Keratinocyte (primary cell): ENCODE data around the gene PTPRN2.

ENCODE experiments used
- CTCF ChIP-seq, 3 experiments: IDR thresholded peaks in 1 of 3; conservative IDR thresholded peaks in 1 of 3; optimal IDR thresholded peaks in 1 of 3; 2 replicates in 2 of 3; 3 replicates in 1 of 3; pipeline versions ENCODE3 to v1.5.1; 2011; ENCODE audit warnings: low read length in 3 of 3, mild to moderate bottlenecking in 3 of 3, moderate library complexity in 2 of 3, control low read depth in 1 of 3, inconsistent platforms in 1 of 3; ENCODE audit not compliant: insufficient read depth in 2 of 3; ENCODE audit errors: extremely low read depth in 1 of 3
- EZH2 ChIP-seq: IDR thresholded peaks from one replicate; pipeline ENCODE4 v1.6.1; 2012; ENCODE audit warnings: inconsistent platforms, mild to moderate bottlenecking, low read length, moderate library complexity

GRCh38 chr7:158020706-158021095 lies 566.9 kb downstream of the PTPRN2 start:
- TF ChIP-seq CTCF (optimal IDR thresholded peaks at IDR 0.05 in 1 of 3, IDR thresholded peaks at IDR 0.05 in 1 of 3, conservative IDR thresholded peaks at IDR 0.05 in 1 of 3; ENCODE audit: extremely low read depth in 1 of 3, insufficient read depth in 2 of 3, low read length in 3 of 3) (no peak), EZH2 (no peak)
